SW 1271 (cell line): ENCODE results near the gene SAMM50.

Source experiments
- DNase-seq, 2 experiments: peaks; one replicate each; lab custom pipeline; 2025; lab: John Stamatoyannopoulos, UW

The SAMM50 gene

DNA sequence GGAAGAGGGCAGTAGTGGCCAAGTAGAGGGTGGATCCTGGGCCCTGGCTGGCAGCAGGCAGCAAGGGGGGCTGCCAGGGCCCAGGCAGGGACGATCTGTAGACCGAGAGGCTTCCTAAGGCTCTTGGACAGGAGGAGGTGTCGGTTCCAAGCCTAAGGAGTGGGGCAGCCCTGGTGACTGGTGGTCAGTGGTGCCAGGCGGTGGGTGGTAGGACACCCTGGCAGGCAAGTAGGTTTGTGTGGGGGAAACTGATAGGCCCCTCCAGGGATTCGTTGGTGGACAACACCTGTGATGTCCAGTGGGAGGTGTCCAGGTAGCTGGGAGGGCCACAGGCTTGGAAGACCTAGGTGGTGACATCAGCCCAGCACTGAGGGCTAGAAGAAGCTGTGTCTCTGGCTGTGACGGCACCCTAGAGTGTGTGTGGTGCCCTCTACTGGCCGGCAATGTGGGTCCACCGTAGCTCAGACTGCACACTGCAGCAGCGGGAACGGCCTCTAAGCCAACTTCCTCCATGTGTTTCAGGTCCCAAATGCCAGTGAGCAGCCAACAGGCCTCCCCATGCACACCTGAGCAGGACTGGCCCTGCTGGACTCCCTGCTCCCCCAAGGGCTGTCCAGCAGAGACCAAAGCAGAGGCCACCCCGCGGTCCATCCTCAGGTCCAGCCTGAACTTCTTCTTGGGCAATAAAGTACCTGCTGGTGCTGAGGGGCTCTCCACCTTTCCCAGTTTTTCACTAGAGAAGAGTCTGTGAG is 9.4 kb upstream of the SAMM50 start:
- peak in 1 of 2 experiments; percentile 37 for DNase-seq

- DNase-seq: no peak
Measured at GRCh38 chr22:43946384-43946667, 8.9 kb upstream of the SAMM50 start.

- no peak for DNase-seq
Measured at GRCh38 chr22:43948836-43949406, 6.3 kb upstream of the SAMM50 start.

- no peak for DNase-seq
Measured at GRCh38 chr22:43951391-43951790, 3.9 kb upstream of the SAMM50 start.

DNA sequence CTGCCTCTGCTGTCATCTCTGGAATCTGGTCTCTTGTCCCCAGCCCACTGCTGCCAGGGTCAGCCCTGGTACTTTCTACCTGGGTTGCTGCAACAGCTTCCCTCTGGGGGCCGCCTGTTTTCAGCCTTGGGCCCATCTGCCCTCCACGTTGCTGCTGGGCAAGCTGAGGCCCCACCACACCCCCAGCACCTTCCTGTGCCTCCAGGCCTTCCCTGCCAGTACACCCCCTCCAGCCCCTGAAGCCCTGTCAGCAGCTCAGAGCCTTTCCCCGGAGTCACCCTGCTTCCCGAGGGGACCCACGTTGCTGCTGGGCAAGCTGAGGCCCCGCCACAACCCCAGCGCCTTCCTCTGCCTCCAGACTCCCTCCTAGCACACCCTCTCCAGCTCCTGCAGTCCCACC is 3.3 kb upstream of the SAMM50 start:
- no peak for DNase-seq

- DNase-seq: no peak
Measured at GRCh38 chr22:43953988-43954785, 1.1 kb upstream of the SAMM50 start.

DNA sequence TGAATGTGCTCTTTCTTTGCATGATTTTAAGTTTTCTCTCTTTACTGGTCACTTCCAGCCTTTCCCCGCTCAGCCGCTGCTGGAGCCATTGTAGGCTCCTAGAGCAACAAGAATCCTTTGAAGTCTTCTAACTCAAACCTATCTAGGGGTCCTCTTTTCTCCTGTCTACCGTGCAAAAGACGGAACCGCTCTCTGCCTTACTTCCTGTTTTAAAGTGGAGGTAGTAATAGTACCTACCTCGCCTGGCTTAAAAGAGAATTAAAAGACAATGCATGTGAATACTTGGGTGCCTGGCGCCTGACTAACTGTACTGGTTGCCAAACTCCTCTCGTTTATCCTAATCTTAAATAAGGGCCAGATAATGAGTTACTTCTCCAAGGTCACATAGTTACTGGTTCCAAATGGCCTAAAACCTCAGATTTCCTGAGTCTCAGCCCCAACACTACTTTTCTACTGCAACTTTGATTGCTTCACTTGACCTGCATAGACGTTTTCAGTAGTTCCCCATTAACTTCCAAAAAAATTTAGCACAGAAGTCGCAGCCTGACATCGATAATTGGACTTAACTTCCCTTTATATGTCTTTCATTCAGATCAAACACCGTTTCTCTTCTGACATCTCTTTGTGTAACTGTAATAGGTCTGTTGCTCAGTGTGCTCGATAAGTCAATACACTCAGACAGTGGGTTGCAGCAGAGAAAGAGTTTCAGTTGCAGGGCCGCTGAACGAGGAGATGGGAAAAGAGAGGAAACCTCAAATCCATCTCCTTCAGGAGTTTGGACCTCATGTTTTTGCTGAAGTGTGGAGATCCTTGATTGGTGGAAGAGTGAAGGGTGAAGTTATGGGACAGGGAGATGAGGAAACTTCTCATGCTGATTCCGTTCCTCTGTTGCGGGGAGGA is 891 bp downstream of the SAMM50 start:
- no peak for DNase-seq

GRCh38 chr22:43956805-43957463 is 1.7 kb downstream of the SAMM50 start:
- no peak for DNase-seq

DNA sequence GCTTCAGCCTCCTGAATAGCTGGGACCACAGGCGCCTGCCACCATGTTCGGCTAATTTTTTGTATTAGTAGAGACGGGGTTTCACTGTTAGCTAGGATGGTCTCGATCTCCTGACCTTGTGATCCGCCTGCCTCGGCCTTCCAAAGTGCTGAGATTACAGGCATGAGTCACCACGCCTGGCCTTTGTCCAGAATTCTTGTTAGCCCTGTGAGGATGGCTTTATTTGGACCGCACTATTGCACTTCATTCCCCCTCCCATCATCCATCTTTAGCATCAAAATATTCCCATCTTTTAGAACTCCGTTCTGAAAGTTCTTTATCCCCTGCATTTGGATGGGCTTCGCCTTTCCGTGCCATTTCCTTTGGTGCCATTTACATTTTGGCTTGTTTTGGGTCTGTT is 2.6 kb downstream of the SAMM50 start:
- DNase-seq: no peak

GRCh38 chr22:43964314-43964857 is 9.1 kb downstream of the SAMM50 start:
- no peak for DNase-seq

DNA sequence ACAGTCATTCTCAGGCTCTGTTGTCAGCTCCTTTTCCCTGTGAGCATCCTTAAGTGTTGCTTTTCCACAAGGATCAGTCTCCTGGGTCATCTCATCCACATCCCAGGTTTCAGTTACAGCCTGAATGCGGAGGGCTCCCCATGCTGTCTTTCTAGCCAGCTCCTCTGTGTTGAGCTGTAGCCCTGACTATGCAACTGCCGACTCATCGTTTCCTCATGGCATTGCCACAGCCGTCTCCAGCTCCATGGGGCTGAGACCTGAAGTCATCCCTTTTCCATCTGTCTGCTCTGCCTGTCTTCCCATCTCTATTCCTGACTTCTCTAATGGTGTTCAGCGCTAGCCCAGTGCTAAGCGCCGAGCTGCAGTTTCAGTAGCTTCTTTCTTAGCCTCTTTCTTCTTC is 11.8 kb downstream of the SAMM50 start:
- no peak for DNase-seq

DNA sequence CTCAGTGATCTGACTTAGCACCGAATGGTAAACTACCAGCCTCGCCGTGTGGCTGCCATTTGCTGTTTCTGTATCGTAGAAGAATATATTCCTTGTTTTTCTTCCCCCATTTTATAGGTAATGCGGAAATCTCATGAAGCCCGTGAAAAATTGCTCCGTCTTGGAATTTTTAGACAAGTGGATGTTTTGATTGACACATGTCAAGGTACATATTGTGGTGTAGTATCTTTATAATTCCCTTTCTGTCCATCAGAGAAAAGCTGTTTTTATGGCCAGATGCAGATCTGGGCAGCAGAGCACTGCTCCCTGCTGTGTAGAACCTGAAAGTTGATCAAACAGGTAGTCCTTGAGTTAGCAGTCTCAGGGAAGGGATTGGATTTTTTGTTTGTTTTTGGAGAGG is 13.4 kb downstream of the SAMM50 start:
- no peak for DNase-seq

GRCh38 chr22:43969021-43969878 is 14.0 kb downstream of the SAMM50 start:
- DNase-seq: no peak

- no peak for DNase-seq
Measured at GRCh38 chr22:43969989-43970755, 14.9 kb downstream of the SAMM50 start.

- DNase-seq: no peak
Measured at GRCh38 chr22:43971112-43971511, 15.9 kb downstream of the SAMM50 start.

GRCh38 chr22:43972931-43973462 is 17.8 kb downstream of the SAMM50 start:
- no peak for DNase-seq

GRCh38 chr22:43974028-43974545 is 18.8 kb downstream of the SAMM50 start:
- no peak for DNase-seq

- no peak for DNase-seq
Measured at GRCh38 chr22:43975041-43975440, 19.8 kb downstream of the SAMM50 start.
